T-helper 1 cell treated with Interleukin-12 subunit alpha and Interleukin-12 subunit beta and Interleukin-4 antibody, amounts not matched to agents 30 ng/mL and 1 ng/mL, for 36 hours (primary cell): ENCODE measurements around the gene KLF4. TPM values are rescaled to one million over a fixed set of nuclear protein-coding genes. Genes with fewer than 3 reads are reported as not detected.
"Not testable (repeated sequence)": the region's sequence is repeated elsewhere in the genome, so short reads cannot be mapped to it uniquely, and the experiment has no call there.

Source experiments
- intact Hi-C: fragments of 100-400 bp; cut with micrococcal nuclease; formaldehyde crosslinking; loops from one replicate; pipeline ENCODE4 v1.15.1; 2024
- total RNA-seq: library from RNA; stranded (reverse); gene quantifications from 2 replicates; pipeline ENCODE4 v1.2.3, GENCODE V29; 2022

Gene KLF4
- 0.24 and 0.32 TPM in 2 replicates for total RNA-seq

- intact Hi-C loops = loop anchor here (1.0 to 10.0 kb wide), 6 partner anchors 68 to 1798 kb away; partner anchors contain the start of genes CTNNAL1, RAD23B and TMEM38B
These were observed at the start of gene KLF4 for GRCh38 chr9:107489687-107490605. Gene KLF4, minus strand, starts transcription at chr9:107489769. Its CDS starts 597 bp downstream, at chr9:107489172.

GRCh38 chr9:107536462-107536861, 46.9 kb upstream of the KLF4 start:
- intact Hi-C loops = no loop called here

- intact Hi-C loops = no loop called here
These were observed 45.0 kb upstream of the KLF4 start for GRCh38 chr9:107534510-107535078.

- intact Hi-C loops = no loop called here
These were observed 41.1 kb upstream of the KLF4 start for GRCh38 chr9:107530679-107531078.

GRCh38 chr9:107528686-107529085, 39.1 kb upstream of the KLF4 start:
- intact Hi-C loops = no loop called here

GRCh38 chr9:107523539-107523938, 34.0 kb upstream of the KLF4 start:
- intact Hi-C loops = no loop called here

GRCh38 chr9:107520186-107520585, 30.6 kb upstream of the KLF4 start:
- intact Hi-C loops = no loop called here

GRCh38 chr9:107518037-107518807, 28.7 kb upstream of the KLF4 start:
- intact Hi-C loops = no loop called here

GRCh38 chr9:107513464-107514100, 24.0 kb upstream of the KLF4 start:
- intact Hi-C loops = no loop called here

GRCh38 chr9:107504585-107505455, 15.3 kb upstream of the KLF4 start:
- intact Hi-C loops = no loop called here

- intact Hi-C loops = no loop called here
These were observed 12.9 kb upstream of the KLF4 start for GRCh38 chr9:107502464-107502863.

GRCh38 chr9:107500421-107501200, 11.0 kb upstream of the KLF4 start:
- intact Hi-C loops = not testable (repeated sequence)

GRCh38 chr9:107496976-107497375, 7.4 kb upstream of the KLF4 start:
- intact Hi-C loops = loop anchor here (10.0 kb wide), 1 partner anchor 252 kb away; no protein-coding TSS in a partner anchor

- intact Hi-C loops = loop anchor here (10.0 kb wide), 1 partner anchor 248 kb away; no protein-coding TSS in a partner anchor
These were observed 2.9 kb upstream of the KLF4 start for GRCh38 chr9:107492381-107492970.

- intact Hi-C loops = loop anchor here (10.0 kb wide), 1 partner anchor 247 kb away; no protein-coding TSS in a partner anchor
These were observed 1.8 kb upstream of the KLF4 start for GRCh38 chr9:107491081-107492053.

- intact Hi-C loops = loop anchor here (10.0 kb wide), 1 partner anchor 246 kb away; no protein-coding TSS in a partner anchor
These were observed 1.0 kb upstream of the KLF4 start for GRCh38 chr9:107490606-107490970.

- intact Hi-C loops = loop anchor here (1.0 to 5.0 kb wide), 5 partner anchors 67 to 1797 kb away; partner anchors contain the start of genes CTNNAL1, RAD23B and TMEM38B
These were observed 360 bp downstream of the KLF4 start for GRCh38 chr9:107489144-107489673.
